ENCODE data around the gene CEND1. TPM values are rescaled to one million over a fixed set of nuclear protein-coding genes. Genes with fewer than 3 reads are reported as not detected.

The CEND1 gene
- total and polyA plus RNA-seq, 2 of the 13 experiments (the other 11 are each of a cell fraction or from before 2014, with no cell fraction given) = not detected

- TF ChIP-seq PPARG (CRISPR knock-in tag; conservative IDR thresholded peaks at IDR 0.05) (no peak; the same call in none of the 2 replicates), KAT2B (IDR thresholded peaks at IDR 0.05; ENCODE audit: borderline replicate concordance, low read depth, low read length) (no peak), FIP1L1 (IDR thresholded peaks at IDR 0.05; ENCODE audit: borderline replicate concordance, insufficient read depth, low read depth, low read length) (no peak), U2AF2 (IDR thresholded peaks at IDR 0.05; ENCODE audit: low read depth, low read length) (no peak), KDM4B (CRISPR knock-in tag; IDR thresholded peaks at IDR 0.05) (peak; percentile 5), ISL2 (CRISPR knock-in tag; IDR thresholded peaks at IDR 0.05) (peak; percentile 30), ZNF782 (CRISPR knock-in tag; IDR thresholded peaks at IDR 0.05; ENCODE audit: borderline replicate concordance) (peak; percentile 85), HMGXB3 (CRISPR knock-in tag; IDR thresholded peaks at IDR 0.05; ENCODE audit: borderline replicate concordance) (peak; percentile 87), MATR3 (CRISPR knock-in tag; IDR thresholded peaks at IDR 0.05) (no peak), ZNF674 (CRISPR knock-in tag; IDR thresholded peaks at IDR 0.05; ENCODE audit: low read depth) (no peak), DBP (CRISPR knock-in tag; IDR thresholded peaks at IDR 0.05; ENCODE audit: not compliant biosample characterization) (peak; percentile 61), POLR2G (IDR thresholded peaks at IDR 0.05; ENCODE audit: low read depth, low read length) (peak; percentile 95), MXD3 (CRISPR knock-in tag; IDR thresholded peaks at IDR 0.05) (peak; percentile 58), ZNF230 (CRISPR knock-in tag; IDR thresholded peaks at IDR 0.05) (peak; percentile 84; the same call in 1 of the 2 replicates), ZBTB43 (CRISPR knock-in tag; conservative IDR thresholded peaks at IDR 0.05) (no peak), ZNF121 (CRISPR knock-in tag; IDR thresholded peaks at IDR 0.05) (no peak), ZNF891 (CRISPR knock-in tag; IDR thresholded peaks at IDR 0.05) (peak; percentile 71), SRSF1 (optimal IDR thresholded peaks at IDR 0.05; ENCODE audit: low read depth, low read length) (peak; percentile 28)
- TF ChIP-seq, protein P1, sequence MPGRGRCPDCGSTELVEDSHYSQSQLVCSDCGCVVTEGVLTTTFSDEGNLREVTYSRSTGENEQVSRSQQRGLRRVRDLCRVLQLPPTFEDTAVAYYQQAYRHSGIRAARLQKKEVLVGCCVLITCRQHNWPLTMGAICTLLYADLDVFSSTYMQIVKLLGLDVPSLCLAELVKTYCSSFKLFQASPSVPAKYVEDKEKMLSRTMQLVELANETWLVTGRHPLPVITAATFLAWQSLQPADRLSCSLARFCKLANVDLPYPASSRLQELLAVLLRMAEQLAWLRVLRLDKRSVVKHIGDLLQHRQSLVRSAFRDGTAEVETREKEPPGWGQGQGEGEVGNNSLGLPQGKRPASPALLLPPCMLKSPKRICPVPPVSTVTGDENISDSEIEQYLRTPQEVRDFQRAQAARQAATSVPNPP (CRISPR knock-in tag; IDR thresholded peaks at IDR 0.05) = peak; percentile 88
Measured at GRCh38 chr11:809287-810039, 19.6 kb upstream of the CEND1 start, which contains the start of gene RPLP2 (continued).

All from HepG2 (cell line).